Chondrocyte (in vitro differentiated cells): ENCODE data around the gene ADAM33. TPM values are rescaled to one million over a fixed set of nuclear protein-coding genes. Genes with fewer than 3 reads are reported as not detected.

Experiments
- DNase-seq: peaks from one replicate; pipeline ENCODE4 v3.0.0; 2021; ENCODE audit warnings: mixed read lengths, low spot score
- H3K27ac Mint-ChIP-seq: one replicate; pipeline ENCODE4 v1.8.0; 2021; ENCODE audit warnings: mild to moderate bottlenecking, moderate library complexity, mixed read lengths; ENCODE audit not compliant: unreplicated experiment
- H3K27me3 Mint-ChIP-seq: 2 replicates; pipeline ENCODE4 v1.8.0; 2021; ENCODE audit warnings: low read depth, mixed read lengths
- H3K36me3 Mint-ChIP-seq: 2 replicates; pipeline ENCODE4 v1.8.0; 2021; ENCODE audit warnings: low read depth, mixed read lengths
- H3K4me1 Mint-ChIP-seq: 2 replicates; pipeline ENCODE4 v1.8.0; 2021; ENCODE audit warnings: low read depth, mild to moderate bottlenecking, mixed read lengths
- H3K4me3 Mint-ChIP-seq: one replicate; pipeline ENCODE4 v1.8.0; 2021; ENCODE audit warnings: mild to moderate bottlenecking, moderate library complexity, mixed read lengths; ENCODE audit not compliant: unreplicated experiment
- H3K9me3 Mint-ChIP-seq: 2 replicates; pipeline ENCODE4 v1.8.0; 2021; ENCODE audit warnings: low read depth, mixed read lengths
- CTCF ChIP-seq: fragments of 200-600 bp; sonication (generic); IDR thresholded peaks from 2 replicates; pipeline ENCODE4 v1.5.0; 2021; ENCODE audit warnings: antibody characterized with exemption, mild to moderate bottlenecking, moderate library complexity
- total RNA-seq: library from RNA; stranded (reverse); gene quantifications from 3 replicates; pipeline ENCODE4 v1.2.1, GENCODE V29; 2021

ADAM33 gene
- total RNA-seq, 1 donor from 2014 or later = 13.1 TPM

DNA sequence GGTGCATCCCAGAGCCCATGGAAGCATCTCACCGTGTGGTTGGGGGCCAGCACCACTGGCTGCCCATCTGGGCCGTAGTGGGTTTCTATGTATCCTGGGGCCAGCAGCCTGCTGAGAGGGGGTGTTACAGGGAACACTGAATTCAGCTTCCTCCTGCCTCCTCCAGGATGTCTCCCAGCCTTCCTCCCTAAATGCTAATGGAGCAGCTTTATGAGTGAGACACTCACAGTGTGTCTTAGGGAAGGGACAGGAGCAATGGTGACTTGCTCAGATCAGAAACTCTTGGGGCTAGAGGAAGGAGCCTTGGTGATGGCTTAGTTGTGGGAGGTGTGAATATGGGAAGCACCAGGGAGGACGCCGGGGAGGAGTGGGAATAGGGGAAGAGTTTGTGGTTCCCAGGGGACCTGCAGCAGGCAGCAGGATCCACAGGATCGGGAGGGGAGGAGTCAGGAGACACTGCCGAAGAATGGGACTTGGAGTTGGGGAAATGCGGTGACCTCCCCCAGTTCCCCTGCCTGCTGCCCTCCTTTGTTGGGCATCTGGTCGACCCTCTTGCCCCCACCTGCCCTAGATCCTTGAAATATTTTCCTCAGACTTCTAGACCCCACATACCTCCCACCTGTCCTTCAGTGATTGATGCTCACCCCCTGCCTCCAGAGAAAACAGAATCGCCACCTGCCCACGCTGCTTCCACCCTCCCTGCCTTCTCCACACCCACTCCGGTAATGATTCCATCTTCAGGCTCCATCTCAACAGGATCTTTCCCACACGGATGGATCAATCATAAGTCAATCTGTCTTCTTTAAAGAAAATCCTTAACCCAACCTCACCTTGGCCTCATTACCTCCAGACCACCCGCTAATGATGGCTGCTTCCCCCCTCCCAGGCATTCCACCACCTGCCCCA, 6.6 kb downstream of the ADAM33 start:
- Mint-ChIP-seq H3K27me3 (peaks cover 19% of the 10 kb centered on the region), H3K27ac (no peak overlapping the region), H3K4me1 (peaks cover 29% of the 10 kb centered on the region), H3K9me3 (no peaks in the 10 kb centered on the region), H3K36me3 (peaks cover 3% of the 10 kb centered on the region), H3K4me3 (no peak overlapping the region)
- no peak for DNase-seq
- no peak for TF ChIP-seq CTCF

- no peak for TF ChIP-seq CTCF
- no peaks in the 10 kb centered on the region for H3K9me3 Mint-ChIP-seq
- no peak overlapping the region for H3K4me3 Mint-ChIP-seq
- H3K27me3 Mint-ChIP-seq = peaks cover 19% of the 10 kb centered on the region
- peaks cover 3% of the 10 kb centered on the region for H3K36me3 Mint-ChIP-seq
- DNase-seq = no peak
- no peak overlapping the region for H3K27ac Mint-ChIP-seq
- H3K4me1 Mint-ChIP-seq = peaks cover 21% of the 10 kb centered on the region
These were observed 7.4 kb downstream of the ADAM33 start for GRCh38 chr20:3674447-3674846.

DNA sequence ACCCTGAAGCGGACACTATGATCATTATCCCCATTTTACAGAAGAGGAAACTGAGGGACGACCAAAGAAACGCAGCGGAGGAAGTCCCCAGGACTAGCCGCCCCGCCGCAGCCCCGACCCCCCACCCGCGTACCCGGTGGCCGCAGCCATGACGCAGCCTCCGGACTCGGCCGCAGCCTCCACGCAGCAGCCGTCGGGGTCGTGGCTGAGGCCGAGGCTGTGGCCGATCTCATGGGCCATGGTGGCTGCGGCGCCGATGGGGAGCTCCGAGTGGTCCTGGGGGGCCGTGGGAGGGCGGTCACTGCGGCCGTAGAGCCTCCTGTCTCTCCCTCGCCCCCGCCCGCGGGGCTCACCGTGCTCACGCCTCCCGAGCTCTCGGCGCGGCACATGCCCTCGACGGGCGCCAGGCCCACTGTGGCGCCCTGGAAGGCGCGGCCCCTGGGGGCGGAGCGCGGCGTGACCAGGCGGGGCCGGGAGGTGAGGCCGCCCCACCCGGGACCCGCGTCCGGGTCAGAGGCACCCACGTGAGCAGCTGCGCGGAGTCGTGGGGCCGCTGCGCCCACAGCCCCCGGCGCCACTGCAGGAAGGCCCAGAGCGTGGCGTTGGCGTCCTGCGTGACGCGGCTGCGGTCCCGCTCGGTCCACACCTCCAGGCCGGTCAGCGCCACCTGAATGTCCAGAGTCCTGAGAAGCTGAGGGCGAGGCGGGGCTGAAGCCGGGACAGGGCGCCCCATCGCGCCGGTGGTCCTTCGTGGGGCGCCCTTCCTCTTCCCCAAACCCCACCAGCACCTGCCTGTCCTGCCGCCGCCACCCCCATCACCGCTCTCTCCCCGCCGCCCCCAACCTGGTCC, 8.4 kb downstream of the ADAM33 start:
- H3K4me3 Mint-ChIP-seq = no peak overlapping the region
- no peaks in the 10 kb centered on the region for H3K9me3 Mint-ChIP-seq
- peaks cover 3% of the 10 kb centered on the region for H3K36me3 Mint-ChIP-seq
- peaks cover 17% of the 10 kb centered on the region for H3K4me1 Mint-ChIP-seq
- no peak overlapping the region for H3K27ac Mint-ChIP-seq
- no peak for TF ChIP-seq CTCF
- H3K27me3 Mint-ChIP-seq = peaks cover 19% of the 10 kb centered on the region
- DNase-seq = no peak

DNA sequence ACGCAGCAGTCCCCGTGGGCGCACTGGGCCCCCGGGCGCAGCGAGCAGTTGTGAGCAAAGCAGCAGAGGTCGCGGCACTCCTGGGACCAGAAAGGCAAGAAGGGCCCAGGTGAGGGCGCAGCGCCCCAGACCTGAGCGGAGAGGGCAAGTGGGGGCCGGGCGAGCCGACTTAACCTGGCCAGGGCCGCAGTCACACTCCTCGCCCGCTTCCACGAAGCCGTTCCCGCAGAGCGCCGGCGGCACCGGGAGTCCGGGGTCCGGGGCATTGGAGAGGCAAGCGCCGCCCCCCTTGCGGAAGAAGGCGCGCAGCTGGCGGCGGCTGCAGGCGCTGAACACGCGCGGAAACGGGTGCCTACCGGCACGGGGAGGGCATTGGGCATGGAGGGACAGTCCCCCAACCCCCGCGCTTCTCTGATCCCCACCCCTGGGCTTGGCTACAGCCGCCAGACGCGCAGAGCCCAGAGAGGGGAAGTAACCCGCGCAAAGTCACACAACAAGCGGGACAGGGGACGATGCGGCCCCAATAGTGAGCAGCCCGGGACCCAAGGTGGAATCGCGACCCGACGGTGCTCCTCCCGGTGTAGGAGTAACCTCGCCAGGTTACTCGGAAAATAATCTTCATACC, 9.2 kb downstream of the ADAM33 start:
- peaks cover 11% of the 10 kb centered on the region for H3K4me1 Mint-ChIP-seq
- DNase-seq = no peak
- H3K27ac Mint-ChIP-seq = no peak overlapping the region
- peaks cover 3% of the 10 kb centered on the region for H3K36me3 Mint-ChIP-seq
- peaks cover 19% of the 10 kb centered on the region for H3K27me3 Mint-ChIP-seq
- H3K4me3 Mint-ChIP-seq = no peak overlapping the region
- no peak for TF ChIP-seq CTCF
- H3K9me3 Mint-ChIP-seq = no peaks in the 10 kb centered on the region
